Iris pigment epithelial cell (primary cell): Measurements from ENCODE around the gene FUT8.
"Not testable (repeated sequence)": the region's sequence is repeated elsewhere in the genome, so short reads cannot be mapped to it uniquely, and the experiment has no call there.

Source experiments
- DNase-seq: peaks from one replicate; pipeline ENCODE4 v3.0.0-alpha.2; 2011; ENCODE audit warnings: low read depth

FUT8 gene

GRCh38 chr14:65622703-65623102 is 210.2 kb downstream of the FUT8 start:
- no peak for DNase-seq

GRCh38 chr14:65623759-65624158 is 211.2 kb downstream of the FUT8 start:
- no peak for DNase-seq

- DNase-seq = no peak
These were observed 214.8 kb downstream of the FUT8 start for GRCh38 chr14:65627315-65627714.

- DNase-seq = no peak
These were observed 216.1 kb downstream of the FUT8 start for GRCh38 chr14:65628664-65629063.

GRCh38 chr14:65631040-65631439 is 218.5 kb downstream of the FUT8 start:
- no peak for DNase-seq

- no peak for DNase-seq
These were observed 220.0 kb downstream of the FUT8 start for GRCh38 chr14:65632487-65632886.

GRCh38 chr14:65633666-65634065 is 221.1 kb downstream of the FUT8 start:
- DNase-seq = not testable (repeated sequence)

- DNase-seq = peak; percentile 9
These were observed 225.2 kb downstream of the FUT8 start for GRCh38 chr14:65637780-65638179.

- peak; percentile 42 for DNase-seq
These were observed 226.7 kb downstream of the FUT8 start for GRCh38 chr14:65639216-65639615.

- DNase-seq = no peak
These were observed 238.3 kb downstream of the FUT8 start for GRCh38 chr14:65650826-65651225.

- DNase-seq = no peak
These were observed 244.0 kb downstream of the FUT8 start for GRCh38 chr14:65656554-65656953.

GRCh38 chr14:65658202-65658601 is 245.7 kb downstream of the FUT8 start:
- peak; percentile 36 for DNase-seq

GRCh38 chr14:65661865-65662264 is 249.3 kb downstream of the FUT8 start:
- DNase-seq = no peak

- DNase-seq = no peak
These were observed 251.9 kb downstream of the FUT8 start for GRCh38 chr14:65664436-65664835.

- no peak for DNase-seq
These were observed 264.0 kb downstream of the FUT8 start for GRCh38 chr14:65676361-65677014.

- DNase-seq = no peak
These were observed 273.0 kb downstream of the FUT8 start for GRCh38 chr14:65685572-65685971.

- peak; percentile 1 for DNase-seq
These were observed 274.2 kb downstream of the FUT8 start for GRCh38 chr14:65686761-65687160.

GRCh38 chr14:65689070-65689469 is 276.5 kb downstream of the FUT8 start:
- no peak for DNase-seq

GRCh38 chr14:65692566-65692965 is 280.0 kb downstream of the FUT8 start:
- DNase-seq = not testable (repeated sequence)

- peak; percentile 5 for DNase-seq
These were observed 284.3 kb downstream of the FUT8 start for GRCh38 chr14:65696801-65697200.

GRCh38 chr14:65703521-65703920 is 291.0 kb downstream of the FUT8 start:
- no peak for DNase-seq

- peak; percentile 10 for DNase-seq
These were observed 291.5 kb downstream of the FUT8 start for GRCh38 chr14:65703996-65704395.

GRCh38 chr14:65704437-65704836 is 291.9 kb downstream of the FUT8 start:
- DNase-seq = peak; percentile 69

- peak; percentile 24 for DNase-seq
These were observed 292.3 kb downstream of the FUT8 start for GRCh38 chr14:65704850-65705249.
